Nephron progenitor cell (in vitro differentiated cells): ENCODE data around the gene CNTN5.

Source experiments
- DNase-seq: peaks from one replicate; pipeline ENCODE4 v3.0.0; 2021
- H3K27ac Mint-ChIP-seq: 2 replicates; pipeline ENCODE4 v1.8.0; 2021; ENCODE audit warnings: mild to moderate bottlenecking, moderate library complexity, mixed read lengths
- H3K27me3 Mint-ChIP-seq: 2 replicates; pipeline ENCODE4 v1.8.0; 2021; ENCODE audit warnings: mild to moderate bottlenecking, low read depth, mixed read lengths; ENCODE audit not compliant: poor library complexity
- H3K36me3 Mint-ChIP-seq: 2 replicates; pipeline ENCODE4 v1.8.0; 2021; ENCODE audit warnings: low read depth, mixed read lengths
- H3K4me1 Mint-ChIP-seq: 2 replicates; pipeline ENCODE4 v1.8.0; 2021; ENCODE audit warnings: mixed read lengths
- H3K4me3 Mint-ChIP-seq: 2 replicates; pipeline ENCODE4 v1.8.0; 2021; ENCODE audit warnings: mild to moderate bottlenecking, moderate library complexity, mixed read lengths
- H3K9me3 Mint-ChIP-seq: 2 replicates; pipeline ENCODE4 v1.8.0; 2021; ENCODE audit warnings: mild to moderate bottlenecking, moderate library complexity, mixed read lengths
- TF ChIP-seq, protein P1 (sequence below): fragments of 200-600 bp; sonication (generic); IDR thresholded peaks from 2 replicates; pipeline ENCODE4 v1.5.0; 2021; ENCODE audit warnings: antibody characterized with exemption

Gene CNTN5

DNA sequence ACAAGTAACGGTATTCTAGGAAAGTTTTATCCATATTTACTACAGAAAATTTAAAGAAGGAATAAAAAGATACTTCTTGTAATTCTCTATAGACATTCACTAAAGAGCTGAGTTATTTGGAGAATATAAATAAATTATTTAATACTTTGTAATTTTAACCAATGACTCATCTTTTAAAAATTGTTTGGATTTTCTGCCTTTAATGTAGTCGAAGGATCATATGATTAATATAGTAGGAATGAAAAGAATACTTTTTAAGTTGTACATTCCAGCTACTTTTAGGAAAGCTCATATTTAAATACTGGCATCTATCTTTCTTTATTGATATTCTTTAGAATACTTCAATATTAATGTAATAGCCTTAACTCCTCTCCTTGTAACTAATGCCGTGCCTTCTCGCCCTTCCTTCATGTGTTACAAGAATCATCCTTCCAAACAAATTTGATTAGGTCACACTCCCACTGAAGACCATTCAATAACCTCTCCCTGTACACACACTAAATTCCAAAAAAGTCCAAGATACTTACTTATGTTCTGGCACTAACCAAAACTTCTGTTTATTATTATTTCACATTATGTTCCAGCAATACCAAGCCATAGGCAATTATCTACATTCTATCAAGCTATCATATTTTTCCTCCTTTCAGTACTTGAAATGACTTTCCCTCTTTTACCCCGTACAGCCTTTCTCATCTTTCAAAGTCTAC lies 501.9 kb downstream of the CNTN5 start:
- Mint-ChIP-seq H3K9me3 (no peaks in the 10 kb centered on the region), H3K27me3 (no peaks in the 10 kb centered on the region), H3K4me3 (no peak overlapping the region), H3K4me1 (no peaks in the 10 kb centered on the region), H3K27ac (no peak overlapping the region), H3K36me3 (no peaks in the 10 kb centered on the region)
- TF ChIP-seq, protein P1, sequence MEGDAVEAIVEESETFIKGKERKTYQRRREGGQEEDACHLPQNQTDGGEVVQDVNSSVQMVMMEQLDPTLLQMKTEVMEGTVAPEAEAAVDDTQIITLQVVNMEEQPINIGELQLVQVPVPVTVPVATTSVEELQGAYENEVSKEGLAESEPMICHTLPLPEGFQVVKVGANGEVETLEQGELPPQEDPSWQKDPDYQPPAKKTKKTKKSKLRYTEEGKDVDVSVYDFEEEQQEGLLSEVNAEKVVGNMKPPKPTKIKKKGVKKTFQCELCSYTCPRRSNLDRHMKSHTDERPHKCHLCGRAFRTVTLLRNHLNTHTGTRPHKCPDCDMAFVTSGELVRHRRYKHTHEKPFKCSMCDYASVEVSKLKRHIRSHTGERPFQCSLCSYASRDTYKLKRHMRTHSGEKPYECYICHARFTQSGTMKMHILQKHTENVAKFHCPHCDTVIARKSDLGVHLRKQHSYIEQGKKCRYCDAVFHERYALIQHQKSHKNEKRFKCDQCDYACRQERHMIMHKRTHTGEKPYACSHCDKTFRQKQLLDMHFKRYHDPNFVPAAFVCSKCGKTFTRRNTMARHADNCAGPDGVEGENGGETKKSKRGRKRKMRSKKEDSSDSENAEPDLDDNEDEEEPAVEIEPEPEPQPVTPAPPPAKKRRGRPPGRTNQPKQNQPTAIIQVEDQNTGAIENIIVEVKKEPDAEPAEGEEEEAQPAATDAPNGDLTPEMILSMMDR = no peak
- no peak for DNase-seq

DNA sequence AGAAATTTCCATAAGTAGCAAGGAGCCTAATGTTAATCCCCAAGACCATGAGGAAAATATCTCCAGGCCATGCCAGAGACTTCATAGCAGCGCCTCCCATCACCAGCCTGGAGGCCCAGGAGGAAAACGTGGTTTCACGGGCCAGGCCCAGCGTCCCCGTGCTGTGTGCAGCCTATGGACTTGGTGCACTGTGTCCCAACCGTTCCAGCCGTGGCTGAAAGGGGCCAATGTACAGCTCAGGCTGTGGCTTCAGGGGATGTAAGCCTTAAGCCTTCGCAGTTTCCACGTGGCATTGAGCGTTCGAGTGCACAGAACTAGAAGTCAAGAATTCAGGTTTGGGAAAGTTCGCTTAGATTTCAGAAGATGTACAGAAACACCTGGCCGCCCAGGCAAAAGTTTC lies 510.7 kb downstream of the CNTN5 start:
- Mint-ChIP-seq H3K27ac (no peak overlapping the region), H3K9me3 (peaks cover 4% of the 10 kb centered on the region), H3K4me3 (no peak overlapping the region), H3K4me1 (no peaks in the 10 kb centered on the region), H3K27me3 (no peaks in the 10 kb centered on the region), H3K36me3 (no peaks in the 10 kb centered on the region)
- TF ChIP-seq, protein P1 = no peak
- DNase-seq = no peak

DNA sequence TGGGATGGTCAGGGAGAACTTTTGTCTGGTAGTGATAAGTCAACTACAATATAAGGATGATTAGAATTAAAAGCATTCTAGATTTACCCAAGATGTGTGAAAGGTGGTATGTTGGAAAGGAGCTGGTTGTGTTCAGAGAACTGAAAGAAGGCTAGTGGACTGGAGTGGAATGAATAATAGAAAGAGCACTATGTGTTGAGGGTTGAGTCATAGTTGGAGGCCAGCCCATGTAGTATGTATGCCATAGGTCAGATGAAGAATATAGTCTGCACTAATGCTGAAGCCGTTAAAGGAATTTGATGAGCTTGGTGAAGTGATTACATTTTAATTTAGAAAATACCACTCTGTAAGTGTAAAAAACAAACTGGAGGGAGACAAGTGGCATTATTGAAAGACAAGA lies 514.1 kb downstream of the CNTN5 start:
- TF ChIP-seq, protein P1 = no peak
- no peak for DNase-seq
- H3K27ac Mint-ChIP-seq = no peak overlapping the region
- H3K9me3 Mint-ChIP-seq = peaks cover 4% of the 10 kb centered on the region
- H3K36me3 Mint-ChIP-seq = no peaks in the 10 kb centered on the region
- H3K27me3 Mint-ChIP-seq = no peaks in the 10 kb centered on the region
- H3K4me1 Mint-ChIP-seq = no peaks in the 10 kb centered on the region
- no peak overlapping the region for H3K4me3 Mint-ChIP-seq

DNA sequence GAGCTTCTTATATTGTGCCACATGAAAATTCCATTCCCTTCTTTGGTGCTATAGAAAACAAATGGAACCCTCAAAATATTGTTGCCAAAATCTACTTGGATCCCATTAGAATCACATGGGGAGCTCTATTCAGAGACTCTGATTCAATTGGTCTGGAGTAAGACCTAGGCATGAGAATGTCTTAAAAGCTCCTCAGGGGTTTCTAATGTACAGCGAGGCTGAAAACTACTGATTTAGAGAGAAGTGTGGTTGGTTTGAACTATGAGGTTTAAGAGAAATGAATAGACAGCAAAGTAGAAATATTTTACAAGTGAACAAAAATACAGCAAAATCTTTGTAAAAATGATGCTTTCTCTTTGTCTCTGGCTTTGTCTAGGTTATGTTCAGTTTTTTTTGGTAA lies 514.7 kb downstream of the CNTN5 start:
- no peaks in the 10 kb centered on the region for H3K27me3 Mint-ChIP-seq
- no peaks in the 10 kb centered on the region for H3K4me1 Mint-ChIP-seq
- H3K4me3 Mint-ChIP-seq = no peak overlapping the region
- no peaks in the 10 kb centered on the region for H3K36me3 Mint-ChIP-seq
- peaks cover 4% of the 10 kb centered on the region for H3K9me3 Mint-ChIP-seq
- no peak for DNase-seq
- no peak overlapping the region for H3K27ac Mint-ChIP-seq
- TF ChIP-seq, protein P1 = no peak

DNA sequence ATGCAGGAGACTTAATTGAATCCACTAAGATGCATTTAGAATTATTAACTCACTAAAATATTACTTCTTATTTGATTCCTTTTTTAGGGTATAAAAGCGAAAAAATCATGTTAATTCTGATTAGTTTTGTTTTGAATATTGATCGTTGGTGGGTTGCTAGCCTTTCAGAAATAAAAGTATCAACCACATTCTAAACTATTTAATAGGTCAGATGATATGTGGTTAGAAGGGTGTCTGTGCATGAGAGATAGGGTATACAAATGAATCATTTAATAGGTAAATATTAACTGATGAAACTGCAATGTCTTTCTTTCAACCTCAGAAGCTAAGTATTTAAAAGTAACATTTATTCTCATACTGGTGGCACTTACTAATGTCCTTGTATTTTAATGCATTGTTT lies 515.1 kb downstream of the CNTN5 start:
- H3K4me3 Mint-ChIP-seq = no peak overlapping the region
- TF ChIP-seq, protein P1 = no peak
- H3K9me3 Mint-ChIP-seq = peaks cover 3% of the 10 kb centered on the region
- no peak for DNase-seq
- no peaks in the 10 kb centered on the region for H3K36me3 Mint-ChIP-seq
- H3K27ac Mint-ChIP-seq = no peak overlapping the region
- no peaks in the 10 kb centered on the region for H3K4me1 Mint-ChIP-seq
- no peaks in the 10 kb centered on the region for H3K27me3 Mint-ChIP-seq

DNA sequence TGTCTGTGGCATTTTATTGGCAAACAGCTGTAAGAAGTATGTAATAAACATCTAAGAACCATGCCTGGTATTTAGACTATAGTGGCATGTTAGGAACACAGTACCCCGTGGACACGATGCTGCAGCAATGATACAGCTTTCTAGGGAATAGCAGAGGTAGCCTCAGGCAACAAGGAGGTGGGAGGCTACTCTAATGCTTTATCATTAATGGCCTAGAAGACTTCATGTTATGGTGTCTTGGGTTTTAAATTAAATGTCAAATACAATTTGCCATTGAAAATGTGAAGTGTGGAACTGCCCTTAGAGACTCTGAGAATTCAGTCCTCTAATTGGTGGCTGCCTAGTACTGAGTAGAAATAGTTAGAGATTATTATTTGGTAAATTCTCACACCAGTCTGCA lies 516.9 kb downstream of the CNTN5 start:
- no peaks in the 10 kb centered on the region for H3K36me3 Mint-ChIP-seq
- DNase-seq = no peak
- no peaks in the 10 kb centered on the region for H3K4me1 Mint-ChIP-seq
- H3K9me3 Mint-ChIP-seq = no peaks in the 10 kb centered on the region
- TF ChIP-seq, protein P1 = no peak
- H3K27me3 Mint-ChIP-seq = no peaks in the 10 kb centered on the region
- H3K27ac Mint-ChIP-seq = no peak overlapping the region
- no peak overlapping the region for H3K4me3 Mint-ChIP-seq
